HEK293 (cell line): ENCODE results near the gene C1orf167.

Experiments used
- CTCF ChIA-PET: fragments of 350-600 bp; formaldehyde crosslinking; extraction: SDS; loops from one replicate; lab custom pipeline; 2021; ENCODE audit warnings: antibody characterized with exemption; lab: Yijun Ruan, JAX
- POLR2A ChIA-PET: fragments of 300-600 bp; formaldehyde crosslinking; extraction: SDS; loops from one replicate; lab custom pipeline; 2020; ENCODE audit warnings: antibody characterized with exemption, inconsistent platforms; lab: Yijun Ruan, JAX
- H3K27ac ChIP-seq: fragments of 200-500 bp; sonication (Bioruptor generic); 2 replicates; pipeline ENCODE4 v1.5.1; 2014; ENCODE audit warnings: low read depth, low read length, control low read depth, inconsistent platforms; ENCODE audit errors: extremely low read depth
- H3K36me3 ChIP-seq, 2 experiments: fragments of 200-500 bp in 1 of 2; sonication (Bioruptor generic) in 1 of 2; 1 replicate in 1 of 2; 2 replicates in 1 of 2; pipeline ENCODE4 v1.5.1; 2014 to 2017; ENCODE audit warnings: inconsistent platforms in 2 of 2, low read length in 2 of 2; ENCODE audit not compliant: control insufficient read depth in 2 of 2, insufficient read depth in 1 of 2
- H3K4me1 ChIP-seq: fragments of 200-500 bp; sonication (Bioruptor generic); 2 replicates; pipeline ENCODE4 v1.5.1; 2014; ENCODE audit warnings: mild to moderate bottlenecking, low read length, inconsistent platforms; ENCODE audit not compliant: control insufficient read depth, insufficient read depth
- H3K4me3 ChIP-seq: 2 replicates; pipeline ENCODE4 v1.5.1; 2011; ENCODE audit warnings: low read depth, mild to moderate bottlenecking, control low read depth, low read length, moderate library complexity
- H3K9me3 ChIP-seq: fragments of 200-500 bp; sonication (Bioruptor generic); 2 replicates; pipeline ENCODE4 v1.5.1; 2014; ENCODE audit warnings: low read depth, low read length, inconsistent platforms; ENCODE audit not compliant: control insufficient read depth, insufficient read depth
- CTCF ChIP-seq: fragments of 450-650 bp; formaldehyde crosslinking; IDR thresholded peaks from 2 replicates; pipeline ENCODE4 v1.5.1; 2016; ENCODE audit warnings: missing biosample characterization, missing genetic modification characterization
- EGR2 ChIP-seq: fragments of 450-650 bp; formaldehyde crosslinking; IDR thresholded peaks from 2 replicates; pipeline ENCODE4 v1.5.1; 2016; ENCODE audit warnings: low read depth, missing biosample characterization, missing genetic modification characterization
- GLIS1 ChIP-seq: fragments of 450-650 bp; formaldehyde crosslinking; IDR thresholded peaks from 2 replicates; pipeline ENCODE4 v1.5.1; 2016; ENCODE audit warnings: missing biosample characterization, missing genetic modification characterization
- KLF16 ChIP-seq: fragments of 450-650 bp; formaldehyde crosslinking; IDR thresholded peaks from 2 replicates; pipeline ENCODE4 v1.5.1; 2017; ENCODE audit warnings: missing biosample characterization, missing genetic modification characterization
- PATZ1 ChIP-seq: fragments of 450-650 bp; formaldehyde crosslinking; IDR thresholded peaks from 2 replicates; pipeline ENCODE4 v1.5.1; 2016; ENCODE audit warnings: missing biosample characterization, missing genetic modification characterization
- SCRT1 ChIP-seq: fragments of 450-650 bp; formaldehyde crosslinking; IDR thresholded peaks from 2 replicates; pipeline ENCODE4 v1.5.1; 2016; ENCODE audit warnings: missing biosample characterization, missing genetic modification characterization, borderline replicate concordance
- ZNF26 ChIP-seq: fragments of 450-650 bp; formaldehyde crosslinking; IDR thresholded peaks from 2 replicates; pipeline ENCODE4 v1.5.1; 2016; ENCODE audit warnings: missing biosample characterization, missing genetic modification characterization
- ZNF335 ChIP-seq: fragments of 450-650 bp; formaldehyde crosslinking; conservative IDR thresholded peaks from 2 replicates; pipeline ENCODE4 v1.5.1; 2016; ENCODE audit warnings: missing biosample characterization, missing genetic modification characterization
- ZNF398 ChIP-seq: fragments of 450-650 bp; formaldehyde crosslinking; IDR thresholded peaks from 2 replicates; pipeline ENCODE4 v1.5.1; 2017; ENCODE audit warnings: missing biosample characterization, missing genetic modification characterization
- ZNF423 ChIP-seq: fragments of 450-650 bp; formaldehyde crosslinking; IDR thresholded peaks from 2 replicates; pipeline ENCODE4 v1.5.1; 2016; ENCODE audit warnings: missing biosample characterization, missing genetic modification characterization
- ZNF513 ChIP-seq: fragments of 450-650 bp; IDR thresholded peaks from 2 replicates; pipeline ENCODE4 v1.5.1; 2018; ENCODE audit warnings: missing biosample characterization, missing genetic modification characterization
- ZNF621 ChIP-seq: fragments of 450-650 bp; formaldehyde crosslinking; IDR thresholded peaks from 2 replicates; pipeline ENCODE4 v1.5.1; 2017; ENCODE audit warnings: missing biosample characterization, missing genetic modification characterization
- ZNF623 ChIP-seq: fragments of 450-650 bp; formaldehyde crosslinking; IDR thresholded peaks from 2 replicates; pipeline ENCODE4 v1.5.1; 2016; ENCODE audit warnings: missing biosample characterization, missing genetic modification characterization
- ZNF768 ChIP-seq: fragments of 450-650 bp; formaldehyde crosslinking; IDR thresholded peaks from 2 replicates; pipeline ENCODE4 v1.5.1; 2018; ENCODE audit warnings: missing biosample characterization, mild to moderate bottlenecking, missing genetic modification characterization
- ZNF830 ChIP-seq: fragments of 450-650 bp; IDR thresholded peaks from 2 replicates; pipeline ENCODE4 v1.5.0; 2018; ENCODE audit warnings: missing biosample characterization, missing genetic modification characterization, low read depth, mild to moderate bottlenecking, moderate library complexity

The C1orf167 gene

GRCh38 chr1:11738096-11738495 lies 23.9 kb upstream of the C1orf167 start:
- TF ChIP-seq ZNF398 (tag by site-specific recombination) (no peak), ZNF623 (tag by site-specific recombination) (peak; percentile 85)
- H3K27ac ChIP-seq = no peak overlapping the region
- no peak overlapping the region for H3K4me3 ChIP-seq
- H3K4me1 ChIP-seq = peaks cover 3% of the 10 kb centered on the region; the same call in 1 of the 2 replicates
- no peaks in the 10 kb centered on the region for H3K9me3 ChIP-seq
- POLR2A ChIA-PET = interaction anchor here (0.8 kb wide), 1 partner anchor 70 kb away, joined by 3 read pairs; no protein-coding TSS in a partner anchor
- CTCF ChIA-PET = interaction anchor here (1.0 kb wide), 1 partner anchor 10 kb away, joined by 3 read pairs; no protein-coding TSS in a partner anchor
- no peaks in the 10 kb centered on the region for H3K36me3 ChIP-seq

- Histone ChIP-seq H3K4me1 (peaks cover 3% of the 10 kb centered on the region; the same call in 1 of the 2 replicates), H3K27ac (no peak overlapping the region), H3K4me3 (no peak overlapping the region), H3K9me3 (no peaks in the 10 kb centered on the region), H3K36me3 (no peaks in the 10 kb centered on the region)
- CTCF ChIA-PET = no interaction called here
- 0 out of 2 replicates have a peak, but pooled peaks have one; percentile 16 for TF ChIP-seq GLIS1 (tag by site-specific recombination)
- no peak for TF ChIP-seq SCRT1 (tag by site-specific recombination)
- TF ChIP-seq ZNF335 (tag by site-specific recombination) = no peak
- no peak for TF ChIP-seq PATZ1 (tag by site-specific recombination)
- no peak for TF ChIP-seq EGR2
- no peak for TF ChIP-seq ZNF621 (tag by site-specific recombination)
- no peak for TF ChIP-seq ZNF423 (tag by site-specific recombination)
- TF ChIP-seq ZNF26 (tag by site-specific recombination) = no peak
- peak; percentile 9; the same call in 1 of the 2 replicates for TF ChIP-seq CTCF (tag by site-specific recombination)
- no peak for TF ChIP-seq KLF16
- no peak for TF ChIP-seq ZNF830 (tag by site-specific recombination)
- TF ChIP-seq ZNF768 = no peak
- TF ChIP-seq ZNF513 = no peak
- POLR2A ChIA-PET = no interaction called here
These were observed 23.2 kb upstream of the C1orf167 start for GRCh38 chr1:11738783-11739182.
